Karpas-422 (cell line): ENCODE measurements around the gene AIF1. TPM values are rescaled to one million over a fixed set of nuclear protein-coding genes. Genes with fewer than 3 reads are reported as not detected.

Experiments used
- DNase-seq: peaks from one replicate; pipeline ENCODE4 v3.0.0-alpha.2; 2015
- H2AFZ ChIP-seq: fragments of 200-600 bp; sonication (generic); 2 replicates; pipeline ENCODE4 v1.6.1; 2014; ENCODE audit warnings: antibody characterized with exemption, low read length, mixed read lengths
- H3K27ac ChIP-seq: fragments of 200-600 bp; sonication (generic); 2 replicates; pipeline ENCODE4 v1.5.1; 2014; ENCODE audit warnings: mild to moderate bottlenecking, low read length, moderate library complexity
- H3K27me3 ChIP-seq: fragments of 200-600 bp; sonication (generic); 2 replicates; pipeline ENCODE4 v1.6.1; 2014; ENCODE audit warnings: low read length, mixed read lengths
- H3K36me3 ChIP-seq: fragments of 200-600 bp; sonication (generic); 2 replicates; pipeline ENCODE4 v1.6.1; 2014; ENCODE audit warnings: low read length, mixed read lengths; ENCODE audit not compliant: insufficient read depth
- H3K4me1 ChIP-seq: fragments of 200-600 bp; sonication (generic); 2 replicates; pipeline ENCODE4 v1.6.1; 2014; ENCODE audit warnings: mild to moderate bottlenecking, low read length, mixed read lengths
- H3K4me2 ChIP-seq: fragments of 200-600 bp; sonication (generic); 2 replicates; pipeline ENCODE4 v1.6.1; 2014; ENCODE audit warnings: low read length, low read depth, mild to moderate bottlenecking; ENCODE audit not compliant: poor library complexity, severe bottlenecking
- H3K4me3 ChIP-seq: fragments of 200-600 bp; sonication (generic); 2 replicates; pipeline ENCODE4 v1.5.1; 2014; ENCODE audit warnings: mild to moderate bottlenecking, antibody characterized with exemption, low read length, mixed read lengths
- H3K79me2 ChIP-seq: fragments of 200-600 bp; sonication (generic); 2 replicates; pipeline ENCODE4 v1.6.1; 2014; ENCODE audit warnings: mild to moderate bottlenecking, low read length, mixed read lengths
- H3K9ac ChIP-seq: fragments of 200-600 bp; sonication (generic); 2 replicates; pipeline ENCODE4 v1.6.0; 2014; ENCODE audit warnings: low read length
- H3K9me2 ChIP-seq: fragments of 200-600 bp; sonication (generic), shearing (Covaris generic); replicated peaks from 2 replicates; pipeline ENCODE4 v1.6.0; 2014; ENCODE audit warnings: mild to moderate bottlenecking, low read length, moderate library complexity; ENCODE audit not compliant: insufficient read depth
- H3K9me3 ChIP-seq: fragments of 300-700, 200-600 bp; sonication (generic); 2 replicates; pipeline ENCODE4 v1.6.1; 2014; ENCODE audit warnings: low read length, mixed read lengths
- H4K20me1 ChIP-seq: fragments of 200-600 bp; sonication (generic); 2 replicates; pipeline ENCODE4 v1.6.1; 2014; ENCODE audit warnings: mild to moderate bottlenecking, antibody characterized with exemption, low read length, low read depth; ENCODE audit not compliant: insufficient read depth
- total RNA-seq: library from RNA; depleted of rRNA; stranded (reverse); fragments of >200 nt; shearing (Covaris generic); gene quantifications from 2 replicates; pipeline ENCODE4 v1.2.3, GENCODE V29; 2014; ENCODE audit warnings: low replicate concordance

Gene AIF1
- total RNA-seq, 1 experiment from 2014 or later = not detected

GRCh38 chr6:31620586-31621319, 5.7 kb downstream of the AIF1 start, which contains the start of gene PRRC2A:
Gene PRRC2A (plus strand): TSS chr6:31620715. CDS start chr6:31622790, 2,075 bp downstream.
- Histone ChIP-seq H3K79me2 (peaks cover 42% of the 10 kb centered on the region), H3K9me2 (no peaks in the 10 kb centered on the region), H3K9ac (peak within 1 kb of the TSS; percentile 100), H3K36me3 (peaks cover 41% of the 10 kb centered on the region), H3K4me2 (peak within 1 kb of the TSS; percentile 98), H3K4me3 (peak within 1 kb of the TSS; percentile 99), H3K9me3 (no peaks in the 10 kb centered on the region), H3K27me3 (no peaks in the 10 kb centered on the region), H3K4me1 (peaks cover 25% of the 10 kb centered on the region), H3K27ac (peak within 1 kb of the TSS; percentile 96), H2AFZ (peak within 1 kb of the TSS; percentile 87; the same call in 1 of the 2 replicates), H4K20me1 (peaks cover 29% of the 10 kb centered on the region)
- DNase-seq = peak; percentile 91

DNA sequence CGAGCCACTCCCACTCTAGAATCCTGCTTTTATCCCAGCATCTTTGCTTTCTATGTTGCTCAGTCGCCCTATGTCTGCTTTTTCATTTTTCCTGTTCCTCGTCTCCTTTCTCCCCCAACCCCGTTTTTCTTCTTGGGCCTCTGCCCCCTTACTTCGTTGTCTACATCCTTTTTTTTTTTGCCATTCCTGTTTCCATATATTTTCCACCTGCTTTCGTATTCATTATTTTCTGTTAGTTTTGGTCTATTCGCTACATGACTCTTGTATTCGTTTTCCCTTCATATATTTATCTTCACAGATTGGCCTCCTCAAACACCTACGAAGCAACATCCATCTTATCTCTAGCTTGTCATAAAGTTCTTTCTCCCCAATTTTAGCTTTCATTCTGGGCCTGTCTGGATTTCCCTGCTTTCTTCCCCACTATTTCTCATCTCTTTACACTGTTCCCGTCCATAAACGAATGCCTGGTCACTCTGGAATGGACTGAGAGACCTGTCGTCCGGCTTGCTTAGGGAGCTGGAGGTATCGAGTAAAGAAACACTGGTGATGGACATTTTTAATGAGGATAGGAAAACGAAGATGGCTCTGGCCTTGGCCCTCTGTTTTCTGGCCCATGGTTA, 6.4 kb downstream of the AIF1 start:
- H3K9me3 ChIP-seq = no peaks in the 10 kb centered on the region
- peaks cover 21% of the 10 kb centered on the region for H3K4me1 ChIP-seq
- peak overlapping the region; percentile 98 for H3K4me2 ChIP-seq
- H3K9me2 ChIP-seq = no peaks in the 10 kb centered on the region
- DNase-seq = peak; percentile 39
- peak overlapping the region; percentile 99 for H3K4me3 ChIP-seq
- peak overlapping the region; percentile 92 for H3K27ac ChIP-seq
- peaks cover 47% of the 10 kb centered on the region for H3K36me3 ChIP-seq
- no peaks in the 10 kb centered on the region for H3K27me3 ChIP-seq
- peaks cover 32% of the 10 kb centered on the region for H4K20me1 ChIP-seq
- H2AFZ ChIP-seq = no peak overlapping the region
- H3K9ac ChIP-seq = peak overlapping the region; percentile 100
- peaks cover 46% of the 10 kb centered on the region for H3K79me2 ChIP-seq

DNA sequence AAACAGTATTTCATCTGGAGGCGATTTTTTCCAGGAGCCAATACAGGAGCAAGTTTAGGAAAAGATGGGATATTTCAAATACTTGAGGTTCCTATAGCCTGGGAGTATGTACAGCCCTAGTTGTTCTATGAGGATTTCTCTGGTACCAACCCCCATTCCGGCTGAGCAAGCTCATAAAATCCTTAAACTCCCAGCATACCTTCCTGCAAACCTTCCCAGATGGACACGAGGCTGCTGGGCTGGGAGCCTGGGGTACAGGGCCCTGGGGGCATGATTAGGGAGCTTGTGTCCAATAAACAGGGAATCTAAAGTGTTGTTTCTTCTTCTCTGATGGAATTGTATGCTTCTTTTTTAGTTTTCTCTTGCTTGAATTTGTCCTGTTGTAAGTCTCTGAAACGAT, 7.0 kb downstream of the AIF1 start:
- Histone ChIP-seq H3K27ac (peak overlapping the region; percentile 92), H3K36me3 (peaks cover 52% of the 10 kb centered on the region), H2AFZ (no peak overlapping the region), H4K20me1 (peaks cover 38% of the 10 kb centered on the region), H3K79me2 (peaks cover 46% of the 10 kb centered on the region), H3K4me2 (peak overlapping the region; percentile 98), H3K9me3 (no peaks in the 10 kb centered on the region), H3K9me2 (no peaks in the 10 kb centered on the region), H3K4me3 (peak overlapping the region; percentile 99), H3K9ac (peak overlapping the region; percentile 100), H3K27me3 (no peaks in the 10 kb centered on the region), H3K4me1 (peaks cover 21% of the 10 kb centered on the region)
- no peak for DNase-seq

- H3K9me3 ChIP-seq = no peaks in the 10 kb centered on the region
- peaks cover 46% of the 10 kb centered on the region for H3K79me2 ChIP-seq
- H3K9ac ChIP-seq = peak overlapping the region; percentile 100; the same call in 1 of the 2 replicates
- peaks cover 21% of the 10 kb centered on the region for H3K4me1 ChIP-seq
- H4K20me1 ChIP-seq = peaks cover 39% of the 10 kb centered on the region
- no peaks in the 10 kb centered on the region for H3K9me2 ChIP-seq
- H3K4me2 ChIP-seq = peak overlapping the region; percentile 98
- H2AFZ ChIP-seq = no peak overlapping the region
- peak; percentile 38 for DNase-seq
- no peak overlapping the region for H3K4me3 ChIP-seq
- H3K36me3 ChIP-seq = peaks cover 59% of the 10 kb centered on the region
- no peaks in the 10 kb centered on the region for H3K27me3 ChIP-seq
- H3K27ac ChIP-seq = no peak overlapping the region
These were observed 7.7 kb downstream of the AIF1 start for GRCh38 chr6:31622684-31623091.

DNA sequence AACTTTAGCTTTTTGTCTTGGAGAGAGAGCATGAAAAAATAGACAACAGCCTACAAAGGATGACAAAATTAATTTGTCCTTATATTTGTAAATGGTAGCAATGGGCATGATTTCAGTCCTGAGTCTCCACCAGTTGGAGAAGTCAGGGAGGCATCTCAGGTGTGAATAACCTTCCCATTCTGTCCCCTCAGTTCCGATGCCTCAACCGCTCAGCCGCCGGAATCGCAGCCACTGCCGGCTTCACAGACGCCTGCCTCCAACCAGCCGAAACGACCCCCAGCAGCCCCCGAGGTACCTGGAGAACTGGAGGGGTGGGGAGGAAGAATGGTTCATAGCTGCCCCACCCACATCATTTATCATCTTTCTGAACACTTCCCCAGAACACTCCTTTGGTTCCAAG, 9.0 kb downstream of the AIF1 start:
- Histone ChIP-seq H3K9me2 (no peaks in the 10 kb centered on the region), H3K79me2 (peaks cover 46% of the 10 kb centered on the region), H3K27ac (no peak overlapping the region), H2AFZ (no peak overlapping the region), H3K4me1 (peaks cover 21% of the 10 kb centered on the region), H3K9me3 (no peaks in the 10 kb centered on the region), H3K4me3 (no peak overlapping the region), H4K20me1 (peaks cover 40% of the 10 kb centered on the region), H3K36me3 (peaks cover 69% of the 10 kb centered on the region), H3K27me3 (no peaks in the 10 kb centered on the region), H3K4me2 (no peak overlapping the region), H3K9ac (no peak overlapping the region)
- DNase-seq = no peak

GRCh38 chr6:31626952-31627351, 11.9 kb downstream of the AIF1 start:
- H3K4me2 ChIP-seq = no peak overlapping the region
- no peaks in the 10 kb centered on the region for H3K27me3 ChIP-seq
- no peaks in the 10 kb centered on the region for H3K9me2 ChIP-seq
- H3K27ac ChIP-seq = no peak overlapping the region
- DNase-seq = no peak
- no peak overlapping the region for H3K4me3 ChIP-seq
- H3K9ac ChIP-seq = no peak overlapping the region
- no peaks in the 10 kb centered on the region for H3K9me3 ChIP-seq
- H4K20me1 ChIP-seq = peaks cover 43% of the 10 kb centered on the region
- no peak overlapping the region for H2AFZ ChIP-seq
- peaks cover 32% of the 10 kb centered on the region for H3K79me2 ChIP-seq
- H3K36me3 ChIP-seq = peaks cover 83% of the 10 kb centered on the region
- H3K4me1 ChIP-seq = peaks cover 10% of the 10 kb centered on the region

- no peak overlapping the region for H3K9ac ChIP-seq
- H3K27me3 ChIP-seq = no peaks in the 10 kb centered on the region
- peaks cover 36% of the 10 kb centered on the region for H4K20me1 ChIP-seq
- no peaks in the 10 kb centered on the region for H3K9me2 ChIP-seq
- peaks cover 77% of the 10 kb centered on the region for H3K36me3 ChIP-seq
- H3K4me2 ChIP-seq = no peak overlapping the region
- no peak for DNase-seq
- no peaks in the 10 kb centered on the region for H3K9me3 ChIP-seq
- no peak overlapping the region for H3K27ac ChIP-seq
- H3K4me3 ChIP-seq = no peak overlapping the region
- H2AFZ ChIP-seq = no peak overlapping the region
- peaks cover 24% of the 10 kb centered on the region for H3K79me2 ChIP-seq
- peaks cover 2% of the 10 kb centered on the region for H3K4me1 ChIP-seq
These were observed 12.8 kb downstream of the AIF1 start for GRCh38 chr6:31627690-31628287.

DNA sequence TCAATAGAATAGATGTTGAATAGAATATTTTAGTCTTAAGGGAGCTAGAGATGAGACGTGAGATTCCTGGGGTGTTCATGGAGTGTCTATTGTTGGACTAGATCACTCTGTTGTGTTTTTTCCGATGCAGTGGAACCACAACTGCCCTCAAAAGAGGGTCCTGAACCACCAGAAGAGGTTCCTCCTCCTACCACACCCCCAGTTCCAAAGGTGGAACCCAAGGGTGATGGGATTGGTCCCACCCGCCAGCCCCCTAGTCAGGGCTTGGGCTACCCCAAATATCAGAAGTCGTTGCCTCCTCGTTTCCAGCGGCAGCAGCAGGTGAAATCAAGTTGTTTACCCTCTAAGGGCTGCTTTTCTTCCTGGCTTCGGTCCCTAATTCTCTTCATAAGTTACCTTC, 14.0 kb downstream of the AIF1 start:
- Histone ChIP-seq H3K4me3 (no peak overlapping the region), H3K9me2 (no peaks in the 10 kb centered on the region), H3K27ac (no peak overlapping the region), H3K4me1 (peaks cover under 1% of the 10 kb centered on the region), H2AFZ (no peak overlapping the region), H3K9me3 (no peaks in the 10 kb centered on the region), H3K27me3 (no peaks in the 10 kb centered on the region), H3K4me2 (no peak overlapping the region), H4K20me1 (peaks cover 35% of the 10 kb centered on the region; the same call in 1 of the 2 replicates), H3K9ac (no peak overlapping the region), H3K79me2 (peaks cover 12% of the 10 kb centered on the region), H3K36me3 (peaks cover 73% of the 10 kb centered on the region)
- no peak for DNase-seq
